ENCODE results near the gene NUMBL. TPM values are rescaled to one million over a fixed set of nuclear protein-coding genes. Genes with fewer than 3 reads are reported as not detected.

NUMBL gene
- total and polyA plus RNA-seq, 9 of the 15 experiments (the other 6 are each of a cell fraction or from before 2014, with no cell fraction given), result 0.39 to 38.6 (median 6.6) TPM

DNA sequence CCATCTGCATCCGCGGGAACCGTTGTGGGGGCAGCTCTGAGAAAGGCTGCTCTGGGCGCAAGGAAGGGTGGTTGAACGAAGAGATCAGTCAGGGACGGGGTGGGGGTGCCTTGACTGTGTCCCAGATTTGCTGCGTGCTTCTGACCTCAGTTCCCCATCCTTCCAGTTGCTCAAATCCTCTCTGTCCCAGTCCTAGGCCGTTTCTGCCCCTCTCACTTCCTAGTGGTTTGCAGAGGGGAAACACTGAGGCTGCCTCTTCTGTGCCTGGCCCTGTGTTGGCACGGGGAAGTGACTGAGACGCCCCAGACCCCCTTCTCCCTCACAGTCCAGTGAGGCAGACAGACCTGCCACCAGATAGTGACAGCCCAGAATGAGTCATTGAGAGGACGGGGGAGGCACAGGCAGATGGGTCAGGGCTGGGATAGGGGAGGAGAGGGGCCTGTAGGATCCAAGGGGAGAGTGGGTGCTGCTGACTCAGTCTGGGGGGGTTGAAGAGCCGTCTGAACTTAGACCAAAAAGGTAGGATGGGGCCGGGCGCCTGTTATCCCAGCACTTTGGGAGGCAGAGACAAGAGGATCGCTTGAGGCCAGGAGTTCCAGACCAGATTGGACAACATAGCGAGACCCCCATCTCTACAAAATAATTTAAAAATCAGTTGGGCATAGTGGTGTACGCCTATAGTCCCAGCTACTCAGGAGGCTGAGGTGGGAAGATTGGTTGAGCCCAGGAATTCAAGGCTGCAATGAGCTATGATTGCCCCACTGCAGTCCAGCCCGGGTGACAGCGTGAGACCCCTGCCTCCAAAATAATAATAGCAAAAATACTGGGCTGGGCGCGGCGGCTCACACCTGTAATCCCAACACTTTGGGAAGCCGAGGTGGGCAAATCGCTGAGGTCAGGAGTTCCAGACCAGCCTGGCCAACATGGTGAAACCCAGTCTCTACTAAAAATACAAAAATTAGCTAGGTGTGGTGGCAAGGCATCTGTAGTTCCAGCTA, 26.5 kb downstream of the NUMBL start (continued):
- TF ChIP-seq, protein P1, sequence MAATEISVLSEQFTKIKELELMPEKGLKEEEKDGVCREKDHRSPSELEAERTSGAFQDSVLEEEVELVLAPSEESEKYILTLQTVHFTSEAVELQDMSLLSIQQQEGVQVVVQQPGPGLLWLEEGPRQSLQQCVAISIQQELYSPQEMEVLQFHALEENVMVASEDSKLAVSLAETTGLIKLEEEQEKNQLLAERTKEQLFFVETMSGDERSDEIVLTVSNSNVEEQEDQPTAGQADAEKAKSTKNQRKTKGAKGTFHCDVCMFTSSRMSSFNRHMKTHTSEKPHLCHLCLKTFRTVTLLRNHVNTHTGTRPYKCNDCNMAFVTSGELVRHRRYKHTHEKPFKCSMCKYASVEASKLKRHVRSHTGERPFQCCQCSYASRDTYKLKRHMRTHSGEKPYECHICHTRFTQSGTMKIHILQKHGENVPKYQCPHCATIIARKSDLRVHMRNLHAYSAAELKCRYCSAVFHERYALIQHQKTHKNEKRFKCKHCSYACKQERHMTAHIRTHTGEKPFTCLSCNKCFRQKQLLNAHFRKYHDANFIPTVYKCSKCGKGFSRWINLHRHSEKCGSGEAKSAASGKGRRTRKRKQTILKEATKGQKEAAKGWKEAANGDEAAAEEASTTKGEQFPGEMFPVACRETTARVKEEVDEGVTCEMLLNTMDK (IDR thresholded peaks at IDR 0.05; ENCODE audit: borderline replicate concordance, insufficient read depth, low read depth, low read length, poor library complexity, severe bottlenecking), result no peak
- TF ChIP-seq HEY1 (CRISPR knock-in tag; IDR thresholded peaks at IDR 0.05; ENCODE audit: borderline replicate concordance), result no peak
- TF ChIP-seq ETS2 (tag; IDR thresholded peaks at IDR 0.05; ENCODE audit: borderline replicate concordance, poor library complexity, severe bottlenecking), result no peak
- peak; percentile 92 for TF ChIP-seq ARID1B (IDR thresholded peaks at IDR 0.05)
- no peak for TF ChIP-seq THRAP3 (IDR thresholded peaks at IDR 0.05; ENCODE audit: borderline replicate concordance)
- TF ChIP-seq ZNF282 (CRISPR knock-in tag; IDR thresholded peaks at IDR 0.05), result no peak
- TF ChIP-seq, protein P2, sequence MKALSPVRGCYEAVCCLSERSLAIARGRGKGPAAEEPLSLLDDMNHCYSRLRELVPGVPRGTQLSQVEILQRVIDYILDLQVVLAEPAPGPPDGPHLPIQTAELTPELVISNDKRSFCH (CRISPR knock-in tag; IDR thresholded peaks at IDR 0.05), result no peak
- TF ChIP-seq, protein P2 (tag; IDR thresholded peaks at IDR 0.05), result no peak
- no peak for TF ChIP-seq ZNF764 (CRISPR knock-in tag; IDR thresholded peaks at IDR 0.05; ENCODE audit: low read depth)
- no peak for TF ChIP-seq SIRT6 (IDR thresholded peaks at IDR 0.05; ENCODE audit: low read depth, low read length)
- TF ChIP-seq ZNF146 (CRISPR knock-in tag; IDR thresholded peaks at IDR 0.05; ENCODE audit: unreplicated experiment), result no peak
- no peak for TF ChIP-seq KLF6 (CRISPR knock-in tag; IDR thresholded peaks at IDR 0.05; ENCODE audit: borderline replicate concordance)
- TF ChIP-seq NFE2L1 (tag; IDR thresholded peaks at IDR 0.05; ENCODE audit: borderline replicate concordance, low read depth), result no peak
- no peak for TF ChIP-seq NR3C1 (CRISPR knock-in tag; IDR thresholded peaks at IDR 0.05)
- TF ChIP-seq ZNF384 (IDR thresholded peaks at IDR 0.05; ENCODE audit: low read depth, low read length), result no peak
- TF ChIP-seq GTF2E2 (tag; IDR thresholded peaks at IDR 0.05), result no peak
- TF ChIP-seq, protein P3, sequence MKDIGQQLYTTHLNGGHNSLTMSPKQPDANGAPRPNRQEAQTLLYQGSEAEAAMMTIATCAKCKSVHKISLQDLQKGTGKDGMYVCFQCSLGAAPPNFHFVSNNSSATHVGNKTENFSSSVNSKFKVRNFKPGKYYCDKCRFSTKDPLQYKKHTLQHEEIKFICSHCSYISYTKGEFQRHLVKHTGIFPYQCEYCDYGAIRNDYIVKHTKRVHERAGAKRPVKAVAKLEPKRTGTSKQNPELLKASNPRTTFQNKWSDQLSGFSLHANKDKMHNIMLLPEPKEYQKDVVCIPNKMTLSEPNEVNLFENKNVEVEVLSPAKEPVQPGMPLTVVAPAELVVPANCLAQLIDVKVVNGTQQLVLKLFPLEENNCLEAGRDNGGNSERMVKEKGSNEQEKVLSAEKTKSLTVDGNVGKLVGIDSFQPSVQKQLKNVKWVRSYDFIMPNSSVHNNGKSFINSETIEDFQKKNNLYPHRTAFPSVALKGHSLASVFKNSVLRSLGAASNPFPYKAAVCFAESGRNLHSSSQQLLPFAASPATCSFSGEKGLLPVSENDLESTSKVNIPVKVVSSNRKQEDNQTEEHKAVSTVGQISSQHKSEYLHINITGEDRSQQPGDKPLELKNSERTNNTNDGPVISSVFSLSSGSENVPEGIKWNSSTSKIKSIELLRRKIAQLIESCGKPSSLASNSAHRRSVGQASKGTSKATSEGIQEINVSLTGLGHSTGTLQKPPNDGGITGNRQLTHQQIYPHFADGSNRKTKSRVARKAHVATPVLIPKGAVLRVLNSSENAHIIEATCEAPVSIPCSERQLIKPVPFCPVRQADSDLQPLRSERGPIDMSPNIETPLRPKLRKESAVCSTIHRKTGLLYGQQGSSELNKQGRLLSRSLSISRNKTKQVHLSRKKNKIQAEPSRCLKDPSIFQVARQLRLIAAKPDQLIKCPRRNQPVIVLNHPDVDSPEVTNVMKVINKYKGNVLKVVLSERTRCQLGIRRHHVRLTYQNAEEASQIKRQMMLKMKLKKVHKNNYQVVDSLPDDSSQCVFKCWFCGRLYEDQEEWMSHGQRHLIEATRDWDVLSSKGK (CRISPR knock-in tag; IDR thresholded peaks at IDR 0.05), result no peak
- TF ChIP-seq SOX6 (IDR thresholded peaks at IDR 0.05), result no peak
- TF ChIP-seq ZNF668 (CRISPR knock-in tag; IDR thresholded peaks at IDR 0.05), result no peak
- no peak for TF ChIP-seq STAT5B (CRISPR knock-in tag; IDR thresholded peaks at IDR 0.05)
- peak; percentile 78 to 79 for TF ChIP-seq KDM1A (IDR thresholded peaks at IDR 0.05)

Measured in K562 (cell line).